Measurements from ENCODE around the gene CATSPERZ. TPM values are rescaled to one million over a fixed set of nuclear protein-coding genes. Genes with fewer than 3 reads are reported as not detected.

CATSPERZ gene
- total and polyA plus RNA-seq, 2 of the 13 experiments (the other 11 are each of a cell fraction or from before 2014, with no cell fraction given): 0.22 to 0.48 TPM

DNA sequence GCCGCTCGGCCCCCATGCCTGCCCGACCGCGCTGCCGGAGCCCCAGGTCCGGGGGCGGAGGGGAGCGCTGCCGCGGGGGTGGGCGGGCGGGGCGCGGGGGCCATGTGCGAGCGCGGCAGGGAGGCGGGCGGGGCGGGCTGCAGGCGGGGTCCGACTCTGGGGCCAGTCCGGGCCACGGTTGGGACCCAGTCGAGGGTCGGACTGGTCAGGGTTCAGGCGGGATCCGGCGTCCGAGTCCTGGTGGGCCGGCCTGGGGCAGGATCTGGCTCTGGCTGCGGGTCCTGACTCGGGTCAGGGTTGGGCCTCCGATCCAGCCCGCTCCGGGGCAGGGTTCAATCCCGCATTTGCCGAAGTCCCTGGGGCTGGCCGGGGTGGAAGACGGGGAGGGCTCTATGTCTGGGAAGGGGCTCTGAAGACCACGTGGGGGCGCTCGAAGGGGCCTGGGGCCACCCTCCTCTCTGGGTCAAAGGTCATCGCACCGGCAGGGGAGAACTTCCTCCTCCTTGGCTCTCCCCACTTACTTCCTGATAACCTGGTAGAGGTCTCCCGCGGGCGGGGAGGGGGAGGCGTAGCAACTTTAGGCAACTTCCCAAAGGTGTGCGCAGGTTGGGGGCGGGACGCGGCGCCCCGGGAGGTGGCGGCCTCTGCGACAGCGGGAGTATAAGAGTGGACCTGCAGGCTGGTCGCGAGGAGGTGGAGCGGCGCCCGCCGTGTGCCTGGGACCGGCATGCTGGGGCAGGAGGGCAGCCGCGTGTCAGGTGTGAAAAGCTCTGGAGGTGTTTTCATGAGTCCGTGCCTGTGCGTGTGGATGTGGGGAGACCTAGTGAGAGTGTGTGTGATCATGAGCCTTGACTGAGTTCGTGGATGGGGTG, 5.8 kb downstream of the CATSPERZ start (continued):
- TF ChIP-seq, protein P1, sequence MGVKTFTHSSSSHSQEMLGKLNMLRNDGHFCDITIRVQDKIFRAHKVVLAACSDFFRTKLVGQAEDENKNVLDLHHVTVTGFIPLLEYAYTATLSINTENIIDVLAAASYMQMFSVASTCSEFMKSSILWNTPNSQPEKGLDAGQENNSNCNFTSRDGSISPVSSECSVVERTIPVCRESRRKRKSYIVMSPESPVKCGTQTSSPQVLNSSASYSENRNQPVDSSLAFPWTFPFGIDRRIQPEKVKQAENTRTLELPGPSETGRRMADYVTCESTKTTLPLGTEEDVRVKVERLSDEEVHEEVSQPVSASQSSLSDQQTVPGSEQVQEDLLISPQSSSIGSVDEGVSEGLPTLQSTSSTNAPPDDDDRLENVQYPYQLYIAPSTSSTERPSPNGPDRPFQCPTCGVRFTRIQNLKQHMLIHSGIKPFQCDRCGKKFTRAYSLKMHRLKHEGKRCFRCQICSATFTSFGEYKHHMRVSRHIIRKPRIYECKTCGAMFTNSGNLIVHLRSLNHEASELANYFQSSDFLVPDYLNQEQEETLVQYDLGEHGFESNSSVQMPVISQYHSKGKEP (CRISPR knock-in tag; IDR thresholded peaks at IDR 0.05): no peak
- TF ChIP-seq MAFK (conservative IDR thresholded peaks at IDR 0.05 in 1 of 2, IDR thresholded peaks at IDR 0.05 in 1 of 2; ENCODE audit: low read length in 2 of 2): no peak
- TF ChIP-seq, protein P2, sequence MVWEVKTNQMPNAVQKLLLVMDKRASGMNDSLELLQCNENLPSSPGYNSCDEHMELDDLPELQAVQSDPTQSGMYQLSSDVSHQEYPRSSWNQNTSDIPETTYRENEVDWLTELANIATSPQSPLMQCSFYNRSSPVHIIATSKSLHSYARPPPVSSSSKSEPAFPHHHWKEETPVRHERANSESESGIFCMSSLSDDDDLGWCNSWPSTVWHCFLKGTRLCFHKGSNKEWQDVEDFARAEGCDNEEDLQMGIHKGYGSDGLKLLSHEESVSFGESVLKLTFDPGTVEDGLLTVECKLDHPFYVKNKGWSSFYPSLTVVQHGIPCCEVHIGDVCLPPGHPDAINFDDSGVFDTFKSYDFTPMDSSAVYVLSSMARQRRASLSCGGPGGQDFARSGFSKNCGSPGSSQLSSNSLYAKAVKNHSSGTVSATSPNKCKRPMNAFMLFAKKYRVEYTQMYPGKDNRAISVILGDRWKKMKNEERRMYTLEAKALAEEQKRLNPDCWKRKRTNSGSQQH (CRISPR knock-in tag; IDR thresholded peaks at IDR 0.05; ENCODE audit: low read depth): 0 out of 2 replicates have a peak, but pooled peaks have one; percentile 57
- peak; percentile 52; the same call in 1 of the 2 replicates for TF ChIP-seq HNF4G (IDR thresholded peaks at IDR 0.05; ENCODE audit: borderline replicate concordance, low read depth, low read length)
- TF ChIP-seq HNF4G (CRISPR knock-in tag; IDR thresholded peaks at IDR 0.05; ENCODE audit: borderline replicate concordance, low read depth): peak; percentile 67; the same call in 1 of the 2 replicates
- peak; percentile 35; the same call in 1 of the 2 replicates for TF ChIP-seq KMT2A (CRISPR knock-in tag; IDR thresholded peaks at IDR 0.05)
- no peak for TF ChIP-seq ZBTB25 (CRISPR knock-in tag; IDR thresholded peaks at IDR 0.05)
- TF ChIP-seq ELF4 (CRISPR knock-in tag; IDR thresholded peaks at IDR 0.05; ENCODE audit: borderline replicate concordance): 0 out of 2 replicates have a peak, but pooled peaks have one; percentile 38
- TF ChIP-seq RBM39 (IDR thresholded peaks at IDR 0.05; ENCODE audit: low read depth, low read length, poor library complexity, severe bottlenecking): peak; percentile 61
- TF ChIP-seq ZBTB20 (CRISPR knock-in tag; IDR thresholded peaks at IDR 0.05; ENCODE audit: borderline replicate concordance, low read depth): peak; percentile 69; the same call in 1 of the 2 replicates
- TF ChIP-seq RXRA (CRISPR knock-in tag; IDR thresholded peaks at IDR 0.05): peak; percentile 90
- TF ChIP-seq SP4 (CRISPR knock-in tag; IDR thresholded peaks at IDR 0.05): peak; percentile 59
- TF ChIP-seq HOXA9 (CRISPR knock-in tag; IDR thresholded peaks at IDR 0.05; ENCODE audit: borderline replicate concordance): no peak
- TF ChIP-seq IKZF5 (CRISPR knock-in tag; IDR thresholded peaks at IDR 0.05): peak; percentile 42; the same call in 1 of the 2 replicates
- no peak for TF ChIP-seq ETS1 (CRISPR knock-in tag; IDR thresholded peaks at IDR 0.05)
- TF ChIP-seq ZC3H4 (CRISPR knock-in tag; IDR thresholded peaks at IDR 0.05; ENCODE audit: borderline replicate concordance): 0 out of 2 replicates have a peak, but pooled peaks have one; percentile 34
- no peak for TF ChIP-seq HCFC1 (IDR thresholded peaks at IDR 0.05; ENCODE audit: low read depth, low read length)
- TF ChIP-seq ZNF552 (CRISPR knock-in tag; IDR thresholded peaks at IDR 0.05; ENCODE audit: borderline replicate concordance): no peak
- peak; percentile 33; the same call in 1 of the 2 replicates for TF ChIP-seq IRF2 (CRISPR knock-in tag; IDR thresholded peaks at IDR 0.05)
- no peak for TF ChIP-seq POLR2AphosphoS2 (IDR thresholded peaks at IDR 0.05; ENCODE audit: low read depth, low read length)
- TF ChIP-seq ZNF737 (CRISPR knock-in tag; IDR thresholded peaks at IDR 0.05; ENCODE audit: borderline replicate concordance): no peak
- peak; percentile 71 for TF ChIP-seq KDM5B (CRISPR knock-in tag; IDR thresholded peaks at IDR 0.05; ENCODE audit: borderline replicate concordance)

Data from HepG2 (cell line).